GM12878 (cell line): ENCODE data around the gene COL11A2. TPM values are rescaled to one million over a fixed set of nuclear protein-coding genes. Genes with fewer than 3 reads are reported as not detected.

Source experiments
- ATAC-seq: fragments of 200-7000 bp; cut with Tn5 transposase; 3 replicates; pipeline ENCODE4 v1.9.1; 2020; ENCODE audit warnings: mild to moderate bottlenecking, moderate library complexity
- BruUV-seq: library from RNA; stranded (reverse); fragments of 400-500 nt; replicated peaks from 2 replicates; lab custom pipeline; 2021; lab: Mats Ljungman, UMichigan
- CTCF ChIA-PET: fragments of 300-600 bp; sonication (Branson Sonifier 250); formaldehyde crosslinking; extraction: SDS; loops from one replicate; lab custom pipeline; 2021; ENCODE audit warnings: inconsistent platforms; lab: Yijun Ruan, JAX
- POLR2A ChIA-PET: fragments of 350-600 bp; formaldehyde crosslinking; extraction: SDS; loops from one replicate; lab custom pipeline; 2021; ENCODE audit warnings: inconsistent platforms; lab: Charles Lee
- RAD21 ChIA-PET: fragments of 300-600 bp; sonication (Branson Sonifier 250); formaldehyde crosslinking; loops from one replicate; lab custom pipeline; 2023; ENCODE audit warnings: antibody characterized with exemption; ENCODE audit not compliant: unreplicated experiment; lab: Charles Lee
- SMC1A ChIA-PET: fragments of 300-600 bp; sonication (Branson Sonifier 250); formaldehyde crosslinking; loops from one replicate; lab custom pipeline; 2023; ENCODE audit not compliant: unreplicated experiment, uncharacterized antibody; lab: Charles Lee
- DNase-seq: peaks from one replicate; pipeline ENCODE4 v3.0.0-alpha.2; 2011; ENCODE audit warnings: low read depth, low spot score
- FAIRE-seq: peaks from 3 replicates; lab custom pipeline; 2011; peaks lifted over from hg19 to GRCh38; lab: Jason Lieb, UNC
- H2AFZ ChIP-seq: 2 replicates; pipeline ENCODE4 v1.6.0; 2011; ENCODE audit warnings: low read depth, low read length, control low read depth; ENCODE audit not compliant: control insufficient read depth
- H3K27ac ChIP-seq: 2 replicates; pipeline ENCODE4 v1.5.1; 2011; ENCODE audit warnings: control low read depth; ENCODE audit not compliant: control insufficient read depth, insufficient read depth
- H3K27me3 ChIP-seq, 2 experiments: replicated peaks in 1 of 2; 2 replicates each; pipeline versions ENCODE4 v1.6.0 to v1.6.1; 2011; ENCODE audit warnings: low read length in 1 of 2; ENCODE audit not compliant: control insufficient read depth in 2 of 2, insufficient read depth in 2 of 2
- H3K36me3 ChIP-seq, 2 experiments: 2 replicates each; pipeline ENCODE4 v1.5.1; 2011; ENCODE audit warnings: low read length in 1 of 2; ENCODE audit not compliant: control insufficient read depth in 2 of 2, insufficient read depth in 2 of 2
- H3K4me1 ChIP-seq: 2 replicates; pipeline ENCODE4 v1.6.1; 2011; ENCODE audit warnings: mild to moderate bottlenecking, low read length, moderate library complexity, mixed read lengths; ENCODE audit not compliant: control insufficient read depth, insufficient read depth
- H3K4me2 ChIP-seq: 2 replicates; pipeline ENCODE4 v1.6.0; 2011; ENCODE audit warnings: control low read depth; ENCODE audit not compliant: control insufficient read depth, insufficient read depth
- H3K4me3 ChIP-seq: fragments of 200-600 bp; sonication (generic); 2 replicates; pipeline ENCODE4 v1.5.1; 2016
- H3K79me2 ChIP-seq: 2 replicates; pipeline ENCODE4 v1.6.0; 2011; ENCODE audit warnings: low read length; ENCODE audit not compliant: control insufficient read depth, insufficient read depth
- H3K9ac ChIP-seq: 2 replicates; pipeline ENCODE4 v1.8.0; 2011; ENCODE audit warnings: low read length, control low read depth, mixed read lengths; ENCODE audit not compliant: control insufficient read depth, insufficient read depth
- H3K9me3 ChIP-seq: replicated peaks from 3 replicates; pipeline ENCODE4 v1.5.1; 2011; ENCODE audit warnings: mild to moderate bottlenecking, low read length; ENCODE audit not compliant: control insufficient read depth, insufficient read depth
- H4K20me1 ChIP-seq: 2 replicates; pipeline ENCODE4 v1.6.0; 2011; ENCODE audit not compliant: control insufficient read depth, insufficient read depth
- ASH2L ChIP-seq: fragments of 300-600, 200-600 bp; sonication (generic); IDR thresholded peaks from 2 replicates; pipeline ENCODE4 v1.6.1; 2017; ENCODE audit warnings: low read depth, mild to moderate bottlenecking, borderline replicate concordance
- BACH1 ChIP-seq: fragments of 450-650 bp; IDR thresholded peaks from 2 replicates; pipeline ENCODE4 v1.6.1; 2017; ENCODE audit warnings: mild to moderate bottlenecking, borderline replicate concordance
- BCLAF1 ChIP-seq: fragments of 450-650 bp; IDR thresholded peaks from 2 replicates; pipeline ENCODE4 v1.6.1; 2017; ENCODE audit warnings: antibody characterized with exemption, mild to moderate bottlenecking, moderate library complexity
- BMI1 ChIP-seq: fragments of 450-650 bp; IDR thresholded peaks from 2 replicates; pipeline ENCODE4 v1.6.1; 2016; ENCODE audit warnings: mild to moderate bottlenecking, moderate library complexity, borderline replicate concordance
- CEBPB ChIP-seq, 2 experiments: fragments of 150-350 bp in 1 of 2; IDR thresholded peaks; 2 replicates each; pipeline ENCODE4 v1.6.1; 2012 to 2014; ENCODE audit warnings: low read depth in 2 of 2, low read length in 2 of 2, borderline replicate concordance in 1 of 2, inconsistent platforms in 1 of 2
- CREM ChIP-seq: IDR thresholded peaks from 2 replicates; pipeline ENCODE4 v1.6.1; 2014; ENCODE audit warnings: antibody characterized with exemption, low read depth
- EED ChIP-seq: sonication (generic); IDR thresholded peaks from 2 replicates; pipeline ENCODE4 v1.6.1; 2016; ENCODE audit warnings: antibody characterized with exemption, low read depth
- IKZF1 ChIP-seq: fragments of 450-650 bp; conservative IDR thresholded peaks from 2 replicates; pipeline ENCODE4 v1.6.1; 2017; ENCODE audit warnings: antibody characterized with exemption, mild to moderate bottlenecking
- IKZF2 ChIP-seq, 2 experiments: fragments of 450-650 bp; IDR thresholded peaks; 2 replicates each; pipeline ENCODE4 v1.6.1; 2017; ENCODE audit warnings: mild to moderate bottlenecking in 2 of 2, moderate library complexity in 2 of 2
- JUNB ChIP-seq: IDR thresholded peaks from 2 replicates; pipeline ENCODE4 v1.6.1; 2016; ENCODE audit warnings: antibody characterized with exemption, mild to moderate bottlenecking
- KAT2A ChIP-seq: conservative IDR thresholded peaks from 2 replicates; pipeline ENCODE4 v1.6.1; 2011; ENCODE audit warnings: low read depth, low read length; ENCODE audit not compliant: control insufficient read depth
- POLR2A ChIP-seq: IDR thresholded peaks from 2 replicates; pipeline ENCODE4 v1.6.1; 2011; ENCODE audit warnings: low read depth, mild to moderate bottlenecking, low read length
- SMAD1 ChIP-seq: fragments of 450-650 bp; IDR thresholded peaks from 2 replicates; pipeline ENCODE4 v1.6.1; 2018; ENCODE audit warnings: mild to moderate bottlenecking, low read depth; ENCODE audit not compliant: partially characterized antibody
- SPI1 ChIP-seq: IDR thresholded peaks from 2 replicates; pipeline ENCODE4 v1.6.1; 2011; ENCODE audit warnings: low read depth, mild to moderate bottlenecking, low read length, moderate library complexity, borderline replicate concordance; ENCODE audit not compliant: insufficient read depth
- ZZZ3 ChIP-seq: IDR thresholded peaks from 2 replicates; pipeline ENCODE4 v1.6.1; 2011; ENCODE audit warnings: low read depth; ENCODE audit not compliant: control insufficient read depth, insufficient read length
- WGBS: methylation state at CpG from one replicate; pipeline ENCODE4 v1.1.6; 2016; ENCODE audit warnings: low lambda C conversion rate; ENCODE audit not compliant: insufficient replicate concordance, insufficient coverage; ENCODE audit errors: missing lambda C conversion rate; 5-methylcytosine and 5-hydroxymethylcytosine counted together
- in situ Hi-C: fragments of 300-500 bp; cut with MboI; formaldehyde crosslinking; loops from 9 replicates; pipeline ENCODE4 v1.14.3; 2018; ENCODE audit warnings: mixed read lengths
- intact Hi-C: fragments of 100-400 bp; cut with micrococcal nuclease; formaldehyde crosslinking; loops from one replicate; pipeline ENCODE4 v1.14.2; 2022; ENCODE audit not compliant: unreplicated experiment
- polyA plus RNA-seq, 11 experiments: library from polyadenylated mRNA; depleted of rRNA in 4 of 11; unstranded in 6 of 11; stranded (reverse) in 5 of 11; fragments of >200 nt; fragmentation: Nextera tagmentation in 4 of 11; fragmentation: Illumina TruSeq in 1 of 11; extraction: Ambion mirVana in 4 of 11; extraction: Trizol in 1 of 11; gene quantifications; 1 replicate in 1 of 11; 2 replicates in 10 of 11; pipeline versions ENCODE4 v1.2.1 to v1.2.3, GENCODE V29; 2011 to 2016; ENCODE audit warnings: inconsistent platforms in 2 of 11, missing spikeins in 2 of 11, low read depth in 1 of 11
- total RNA-seq, 4 experiments: library from RNA; depleted of rRNA in 3 of 4; stranded (reverse); fragments of >200 nt in 3 of 4; fragmentation: Illumina TruSeq in 1 of 4; extraction: Trizol in 1 of 4; gene quantifications; 2 replicates each; pipeline versions ENCODE4 v1.2.1 to v1.2.3, GENCODE V29; 2013 to 2021
- TF ChIP-seq, protein P1 (sequence below): IDR thresholded peaks from 2 replicates; pipeline ENCODE4 v1.6.1; 2011; ENCODE audit warnings: borderline replicate concordance, low read depth, mild to moderate bottlenecking, moderate library complexity, mixed read lengths, low read length; ENCODE audit not compliant: insufficient read depth; ENCODE audit errors: extremely low read length

Gene COL11A2
- total and polyA plus RNA-seq, 10 of the 15 experiments (the other 5 are each of a cell fraction or from before 2014, with no cell fraction given): 0.03 to 0.83 (median 0.22) TPM; not detected in 1

DNA sequence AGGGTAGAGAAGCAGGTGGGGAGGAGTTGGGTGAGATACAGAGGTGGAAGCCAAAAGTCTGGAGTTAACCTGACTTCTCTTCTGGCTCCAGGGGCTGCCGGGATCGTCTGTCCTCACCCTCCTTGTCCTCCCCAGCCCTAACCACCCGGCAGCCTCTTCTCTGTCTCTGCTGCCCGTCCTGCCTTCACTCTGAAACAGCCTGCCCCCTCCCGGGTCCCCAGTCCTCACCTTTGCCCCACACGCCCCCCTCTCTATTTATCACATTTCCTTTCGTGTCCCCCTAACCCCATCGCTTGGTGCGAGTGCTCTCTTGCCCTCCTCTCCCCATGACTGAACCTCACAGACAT, 21.7 kb upstream of the COL11A2 start (continued):
- TF ChIP-seq BCLAF1: no peak
- no peak for TF ChIP-seq CREM
- TF ChIP-seq, protein P1, sequence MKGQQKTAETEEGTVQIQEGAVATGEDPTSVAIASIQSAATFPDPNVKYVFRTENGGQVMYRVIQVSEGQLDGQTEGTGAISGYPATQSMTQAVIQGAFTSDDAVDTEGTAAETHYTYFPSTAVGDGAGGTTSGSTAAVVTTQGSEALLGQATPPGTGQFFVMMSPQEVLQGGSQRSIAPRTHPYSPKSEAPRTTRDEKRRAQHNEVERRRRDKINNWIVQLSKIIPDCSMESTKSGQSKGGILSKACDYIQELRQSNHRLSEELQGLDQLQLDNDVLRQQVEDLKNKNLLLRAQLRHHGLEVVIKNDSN: no peak
- TF ChIP-seq SPI1: no peak
- no peak for TF ChIP-seq BACH1
- TF ChIP-seq, all 136 proteins: peak for 0

- Histone ChIP-seq H3K4me1 (peaks cover 12% of the 10 kb centered on the region), H3K27me3 (peaks cover 2 to 3% of the 10 kb centered on the region in 2 experiments; a peak in 3 of 4 replicates), H3K9me3 (no peaks in the 10 kb centered on the region), H3K79me2 (0 out of 2 replicates have a peak, but pooled peaks cover 3% of the 10 kb centered on the region), H3K4me2 (peak overlapping the region; percentile 62), H3K4me3 (peak overlapping the region; percentile 32; the same call in 1 of the 2 replicates), H3K27ac (no peak overlapping the region), H2AFZ (no peak overlapping the region), H3K36me3 (peaks cover 0 to 5% of the 10 kb centered on the region in 2 experiments; a peak in 2 of 4 replicates), H3K9ac (no peak overlapping the region; the same call in 1 of the 2 replicates), H4K20me1 (no peaks in the 10 kb centered on the region; the same call in 1 of the 2 replicates)
- ATAC-seq (peak; percentile 45), DNase-seq (no peak), FAIRE-seq (no peak)
- in situ Hi-C loops: no loop called here
- ChIA-PET POLR2A (no interaction called here), RAD21 (no interaction called here), SMC1A (interaction anchor here (0.6 to 1.3 kb wide), 3 partner anchors 59 to 304 kb away, joined by 3 to 4 read pairs (median 3); no protein-coding TSS in a partner anchor), CTCF (interaction anchor here (1.2 kb wide), 1 partner anchor 35 kb away, joined by 4 read pairs; no protein-coding TSS in a partner anchor)
- intact Hi-C loops: no loop called here
- 10% methylated on average over 41 of the region's 43 CpGs for WGBS
- no TSS peak for BruUV-seq
- TF ChIP-seq, protein P1: no peak
- TF ChIP-seq POLR2A: peak; percentile 14; the same call in 1 of the 2 replicates
- TF ChIP-seq ZZZ3: no peak
- peak; percentile 59 for TF ChIP-seq BACH1
- TF ChIP-seq CEBPB (IDR thresholded peaks at IDR 0.05; ENCODE audit: borderline replicate concordance in 1 of 2, low read depth in 2 of 2, low read length in 2 of 2): no peak
- TF ChIP-seq SMAD1: no peak
- TF ChIP-seq ASH2L: no peak
- no peak for TF ChIP-seq JUNB
- 0 out of 2 replicates have a peak, but pooled peaks have one; percentile 10 for TF ChIP-seq EED
- TF ChIP-seq KAT2A: no peak
- TF ChIP-seq IKZF2 (IDR thresholded peaks at IDR 0.05): no peak
- peak; percentile 59 for TF ChIP-seq SPI1
- 0 out of 2 replicates have a peak, but pooled peaks have one; percentile 14 for TF ChIP-seq IKZF1
- no peak for TF ChIP-seq BMI1
Observed at GRCh38 chr6:33213166-33213988, 21.1 kb upstream of the COL11A2 start.
